ENCODE measurements around the gene MBD3L2.
"Not testable (repeated sequence)": the region's sequence is repeated elsewhere in the genome, so short reads cannot be mapped to it uniquely, and the experiment has no call there.

MBD3L2 gene

DNA sequence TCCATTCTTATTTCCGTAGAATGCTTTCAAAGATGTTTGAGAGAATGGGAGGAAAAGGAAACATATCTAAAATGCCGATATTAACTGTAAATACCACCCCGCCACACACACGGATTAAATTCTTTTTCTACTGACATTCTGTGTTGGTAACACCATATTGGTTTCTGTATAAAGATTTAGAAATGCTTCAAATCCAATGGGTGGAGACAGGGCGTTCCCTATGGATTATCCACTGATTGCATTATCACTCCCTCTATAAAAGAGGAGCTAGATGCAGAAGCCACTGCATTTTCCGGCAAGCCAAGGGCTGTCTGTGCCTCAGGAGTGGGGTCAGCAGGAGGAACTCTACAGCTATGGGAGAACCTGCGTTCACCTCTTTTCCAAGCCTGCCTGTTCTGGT, at the start of gene MBD3L2:
TSS of gene MBD3L2 (plus strand) at position 301 of the 400 bp plus-strand sequence. CDS start at position 354, 53 bp downstream.
- DNase-seq: not testable (repeated sequence)

DNA sequence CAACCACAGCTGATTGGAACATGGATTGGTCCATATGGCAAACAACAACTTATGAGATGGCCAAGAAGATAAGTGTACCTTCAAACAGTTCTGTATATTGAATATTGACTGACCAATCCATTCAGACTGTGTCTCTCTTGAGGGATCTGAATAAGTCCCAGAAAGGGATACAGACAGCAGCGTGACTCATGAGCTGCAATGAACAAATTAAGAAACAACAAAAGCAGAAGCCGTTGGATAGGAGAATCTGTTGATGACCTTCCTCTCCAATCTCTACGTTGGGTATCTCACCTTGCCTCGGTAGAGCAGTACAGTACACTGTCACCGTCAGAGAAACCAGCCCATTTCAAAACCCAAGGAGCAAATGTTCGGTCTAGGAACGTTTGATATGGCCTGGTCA, 49.2 kb upstream of the MBD3L2 start:
- DNase-seq: no peak

DNA sequence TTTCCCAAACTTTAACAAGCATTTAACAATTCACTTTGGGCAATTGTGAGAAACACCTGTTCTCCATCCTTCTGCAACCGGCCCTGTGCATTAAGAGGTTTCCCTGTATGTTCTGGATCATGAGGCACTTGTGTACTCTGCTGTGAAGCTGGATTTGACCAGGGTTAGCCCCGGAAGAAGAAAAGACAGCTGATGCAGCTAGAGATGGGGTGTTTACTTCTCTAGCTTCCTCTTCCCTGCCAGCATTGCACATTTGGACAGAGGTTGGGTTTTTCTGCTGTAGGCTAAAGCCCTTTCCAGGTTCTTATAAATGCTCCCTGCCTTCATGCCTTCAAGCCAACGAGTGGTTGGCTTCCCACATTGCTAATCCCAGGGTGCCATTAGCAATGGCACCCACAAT, 48.8 kb upstream of the MBD3L2 start:
- DNase-seq: no peak

DNA sequence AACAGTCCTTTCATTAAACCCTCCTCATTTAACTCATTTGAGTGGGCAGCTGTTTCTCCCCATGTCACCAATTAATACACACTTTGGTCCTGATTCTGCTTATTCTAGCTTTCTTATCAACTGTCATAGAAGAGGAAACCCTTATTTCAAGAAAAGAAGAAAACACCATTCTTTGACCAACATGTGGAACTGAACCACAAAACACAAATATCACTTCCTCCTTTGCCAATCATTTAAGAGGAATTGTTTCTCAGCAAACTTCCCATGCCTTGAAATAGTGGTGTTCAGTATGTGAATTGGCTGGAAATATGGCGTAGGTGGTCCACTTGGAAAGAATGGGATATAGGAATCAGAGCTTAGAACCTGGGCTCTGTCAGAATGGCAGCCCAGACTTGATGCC, 48.3 kb upstream of the MBD3L2 start:
- DNase-seq: no peak

DNA sequence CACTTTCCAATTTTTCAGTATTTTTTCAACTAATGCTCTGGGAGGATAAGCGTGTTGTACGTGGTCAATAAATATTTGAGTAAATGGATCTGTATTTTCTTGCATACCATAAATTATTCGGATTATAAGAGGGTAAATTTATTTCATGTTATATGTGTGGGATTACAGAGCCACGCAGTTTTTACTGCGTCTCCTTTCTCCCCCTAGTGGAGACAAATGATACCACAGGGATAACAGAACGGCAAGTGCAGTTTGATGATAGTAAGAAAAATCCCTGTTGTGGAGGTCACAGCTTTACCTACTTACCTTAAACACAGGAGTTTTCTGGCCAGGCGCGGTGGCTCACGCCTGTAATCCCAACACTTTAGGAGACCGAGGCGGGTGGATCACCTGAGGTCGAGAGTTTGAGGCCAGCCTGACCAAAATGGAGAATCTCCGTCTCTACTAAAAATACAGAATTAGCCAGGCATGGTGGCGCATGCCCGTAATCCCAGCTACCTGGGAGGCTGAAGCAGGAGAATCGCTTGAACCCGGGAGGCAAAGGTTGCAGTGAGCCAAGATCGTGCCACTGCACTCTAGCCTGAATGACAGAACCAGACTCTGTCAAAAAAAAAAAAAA, 44.7 kb upstream of the MBD3L2 start:
- no peak for DNase-seq

DNA sequence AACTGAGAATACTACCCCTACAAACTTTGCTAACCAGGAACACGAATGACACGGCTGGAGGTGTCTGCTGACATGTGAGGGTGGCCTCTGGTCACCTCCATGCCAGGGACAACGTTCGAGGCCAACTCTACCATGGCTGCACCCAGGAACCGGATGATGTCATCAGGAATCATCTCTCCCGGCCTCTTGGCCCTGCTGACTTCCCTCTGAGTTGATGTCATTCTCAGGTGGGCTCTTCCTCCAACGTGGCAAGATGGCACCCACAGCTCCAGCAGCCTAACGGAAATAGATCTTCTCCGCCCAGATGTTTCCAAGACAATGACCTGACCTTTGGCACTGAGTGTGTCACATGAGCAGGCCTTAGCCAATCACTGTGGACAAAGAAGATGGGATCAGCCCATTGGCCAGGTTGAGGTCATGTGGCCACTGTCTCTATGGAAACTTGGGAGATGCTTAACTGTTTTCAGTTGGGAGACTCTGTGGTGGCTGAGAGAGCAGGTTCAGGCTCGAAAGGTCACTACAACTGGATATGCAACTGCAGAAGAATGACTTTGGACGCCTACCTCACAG, 42.9 kb upstream of the MBD3L2 start:
- DNase-seq: no peak

DNA sequence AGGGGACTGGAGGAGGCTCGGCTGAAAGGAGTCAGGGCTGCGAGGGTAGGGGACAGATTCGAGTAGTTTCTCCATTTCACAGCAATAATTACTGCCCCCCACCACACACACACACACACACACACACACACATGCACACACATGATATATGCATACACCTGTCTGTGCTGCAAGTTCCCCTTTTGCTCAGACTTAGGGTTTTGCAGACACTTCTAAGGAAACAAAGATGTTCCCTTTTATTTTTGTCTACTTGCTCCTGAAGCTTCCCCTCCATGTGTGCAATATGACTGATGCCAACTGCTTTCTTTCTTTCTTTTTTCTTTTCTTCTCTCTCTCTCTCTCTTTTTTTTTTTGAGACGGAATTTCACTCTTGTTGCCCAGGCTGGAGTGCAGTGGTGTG, 41.3 kb upstream of the MBD3L2 start:
- no peak for DNase-seq

DNA sequence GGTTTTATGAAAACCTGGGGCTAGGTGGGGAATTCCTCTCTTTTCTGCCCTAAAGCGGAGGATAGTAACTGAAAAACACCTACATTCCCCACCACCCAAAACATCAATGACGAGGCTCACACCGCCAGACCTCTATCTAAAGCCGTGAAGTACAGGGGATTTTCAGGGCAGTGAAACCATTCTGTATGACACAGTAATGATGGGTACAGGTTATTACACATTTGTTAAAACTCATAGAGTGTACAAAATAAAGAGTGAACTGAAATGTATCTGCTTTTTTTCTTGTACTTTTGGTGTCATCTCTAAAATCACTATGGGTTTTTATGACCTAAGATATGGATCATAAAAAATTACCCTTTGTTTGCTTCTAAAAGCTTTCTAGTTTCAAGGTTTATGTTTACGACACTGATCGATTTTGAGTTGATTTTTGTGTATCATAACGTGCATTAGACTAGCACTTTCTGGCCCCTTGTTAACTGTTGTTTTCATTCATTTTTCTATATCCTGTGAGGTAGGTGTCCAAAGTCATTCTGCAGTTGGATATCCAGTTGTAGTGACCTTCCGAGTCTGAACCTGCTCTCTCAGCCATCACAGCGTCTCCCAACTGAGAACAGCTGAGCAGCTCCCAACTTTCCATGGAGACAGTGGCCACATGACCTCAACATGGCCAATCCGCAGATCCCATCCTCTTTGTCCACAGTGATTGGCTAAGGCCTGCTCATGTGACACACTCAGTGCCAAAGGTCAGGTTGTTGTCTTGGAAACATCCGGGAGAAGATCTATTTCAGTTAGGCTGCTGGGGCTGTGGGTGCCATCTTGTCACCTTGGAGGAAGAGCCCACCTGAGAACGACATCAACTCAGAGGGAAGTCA, 38.2 kb upstream of the MBD3L2 start:
- DNase-seq: no peak

DNA sequence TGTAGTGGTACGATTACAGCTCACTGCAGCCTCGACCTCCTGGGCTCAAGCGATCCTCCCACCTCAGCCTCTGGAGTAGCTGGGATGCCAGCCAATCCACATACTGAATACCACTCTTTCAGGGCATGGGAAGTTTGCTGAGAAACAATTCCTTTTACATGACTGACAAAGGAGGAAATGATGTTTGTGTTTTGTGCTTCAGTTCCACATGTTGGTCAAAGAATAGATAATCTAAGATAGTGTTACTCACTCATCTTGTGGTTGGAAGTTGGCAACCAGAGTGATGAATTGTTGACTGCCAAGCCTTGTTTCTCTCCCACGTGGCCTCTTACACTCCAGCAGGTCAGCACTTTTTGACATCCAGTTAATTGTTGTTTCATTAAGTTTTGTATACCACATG, 35.4 kb upstream of the MBD3L2 start:
- DNase-seq: peak; percentile 17

DNA sequence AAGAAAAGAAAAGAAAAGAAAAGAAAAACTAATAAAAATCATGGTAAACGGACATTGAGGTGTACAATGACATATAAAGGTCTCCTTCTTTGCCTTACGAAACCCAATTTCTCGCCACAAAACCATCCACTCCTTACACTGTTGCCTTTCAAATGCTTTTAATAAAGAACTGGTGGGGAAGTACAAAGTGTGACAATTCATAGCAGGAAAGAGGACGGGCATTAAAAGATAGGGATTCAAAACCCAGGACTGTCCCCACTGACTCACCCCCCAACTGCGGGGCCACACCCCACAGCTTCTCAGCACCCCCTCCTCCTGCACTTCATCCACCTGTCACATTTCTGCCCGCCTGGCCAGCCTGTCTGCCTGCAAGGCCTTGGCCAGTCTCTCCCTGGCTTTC, 30.3 kb upstream of the MBD3L2 start:
- no peak for DNase-seq

DNA sequence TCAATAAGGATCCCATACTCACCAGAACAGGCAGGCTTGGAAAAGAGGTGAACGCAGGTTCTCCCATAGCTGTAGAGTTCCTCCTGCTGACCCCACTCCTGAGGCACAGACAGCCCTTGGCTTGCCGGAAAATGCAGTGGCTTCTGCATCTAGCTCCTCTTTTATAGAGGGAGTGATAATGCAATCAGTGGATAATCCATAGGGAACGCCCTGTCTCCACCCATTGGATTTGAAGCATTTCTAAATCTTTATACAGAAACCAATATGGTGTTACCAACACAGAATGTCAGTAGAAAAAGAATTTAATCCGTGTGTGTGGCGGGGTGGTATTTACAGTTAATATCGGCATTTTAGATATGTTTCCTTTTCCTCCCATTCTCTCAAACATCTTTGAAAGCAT, 27.8 kb upstream of the MBD3L2 start, which contains the start of gene MBD3L2B:
TSS of gene MBD3L2B (minus strand) at position 101 of the 400 bp plus-strand sequence. CDS start at position 67, 34 bp downstream.
- DNase-seq: not testable (repeated sequence)

DNA sequence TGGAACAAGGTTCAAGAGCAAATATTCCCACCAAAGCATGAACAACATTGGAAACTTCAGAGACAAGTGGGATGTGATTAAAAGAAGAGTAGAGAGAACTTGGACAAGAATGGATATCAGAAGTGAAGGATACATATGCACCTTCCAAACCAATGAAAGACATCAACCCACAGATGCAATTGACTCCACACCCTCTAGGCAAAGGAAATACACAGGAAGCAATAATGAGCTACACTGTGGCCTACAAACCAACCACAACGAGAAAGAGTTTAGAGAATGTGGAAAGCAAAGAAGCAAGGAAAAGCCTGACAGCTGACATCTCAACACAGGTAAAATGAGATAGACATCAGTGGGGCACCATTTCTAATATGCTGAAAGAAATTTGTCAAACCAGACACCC, 20.3 kb upstream of the MBD3L2 start:
- DNase-seq: not testable (repeated sequence)

DNA sequence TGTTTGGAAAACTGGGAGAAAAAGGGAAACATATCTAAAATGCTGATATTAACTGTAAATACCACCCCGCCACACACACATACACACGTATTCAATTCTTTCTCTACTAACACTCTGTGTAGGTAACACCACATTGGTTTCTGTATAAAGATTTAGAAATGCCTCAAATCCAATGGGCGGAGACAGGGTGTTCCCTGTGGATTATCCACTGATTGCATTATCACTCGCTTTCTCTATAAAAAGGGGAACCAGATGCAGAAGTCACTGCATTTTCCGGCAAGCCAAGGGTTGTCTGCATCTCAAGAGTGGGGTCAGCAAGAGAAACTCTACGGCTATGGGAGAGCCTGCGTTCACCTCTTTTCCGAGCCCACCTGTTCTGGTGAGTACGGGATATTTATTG, 18.8 kb upstream of the MBD3L2 start, which contains the start of gene MBD3L5:
TSS of gene MBD3L5 (plus strand) at position 301 of the 400 bp plus-strand sequence. CDS start at position 335, 34 bp downstream.
- not testable (repeated sequence) for DNase-seq

DNA sequence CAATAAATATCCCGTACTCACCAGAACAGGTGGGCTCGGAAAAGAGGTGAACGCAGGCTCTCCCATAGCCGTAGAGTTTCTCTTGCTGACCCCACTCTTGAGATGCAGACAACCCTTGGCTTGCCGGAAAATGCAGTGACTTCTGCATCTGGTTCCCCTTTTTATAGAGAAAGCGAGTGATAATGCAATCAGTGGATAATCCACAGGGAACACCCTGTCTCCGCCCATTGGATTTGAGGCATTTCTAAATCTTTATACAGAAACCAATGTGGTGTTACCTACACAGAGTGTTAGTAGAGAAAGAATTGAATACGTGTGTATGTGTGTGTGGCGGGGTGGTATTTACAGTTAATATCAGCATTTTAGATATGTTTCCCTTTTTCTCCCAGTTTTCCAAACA, 9.0 kb upstream of the MBD3L2 start, which contains the start of gene MBD3L4:
TSS of gene MBD3L4 (minus strand) at position 101 of the 400 bp plus-strand sequence. CDS start at position 66, 35 bp downstream.
- not testable (repeated sequence) for DNase-seq

DNA sequence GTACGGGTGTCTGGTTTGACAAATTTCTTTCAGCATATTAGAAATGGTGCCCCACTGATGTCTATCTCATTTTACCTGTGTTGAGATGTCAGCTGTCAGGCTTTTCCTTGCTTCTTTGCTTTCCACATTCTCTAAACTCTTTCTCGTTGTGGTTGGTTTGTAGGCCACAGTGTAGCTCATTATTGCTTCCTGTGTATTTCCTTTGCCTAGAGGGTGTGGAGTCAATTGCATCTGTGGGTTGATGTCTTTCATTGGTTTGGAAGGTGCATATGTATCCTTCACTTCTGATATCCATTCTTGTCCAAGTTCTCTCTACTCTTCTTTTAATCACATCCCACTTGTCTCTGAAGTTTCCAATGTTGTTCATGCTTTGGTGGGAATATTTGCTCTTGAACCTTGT, 7.6 kb upstream of the MBD3L2 start:
- not testable (repeated sequence) for DNase-seq

DNA sequence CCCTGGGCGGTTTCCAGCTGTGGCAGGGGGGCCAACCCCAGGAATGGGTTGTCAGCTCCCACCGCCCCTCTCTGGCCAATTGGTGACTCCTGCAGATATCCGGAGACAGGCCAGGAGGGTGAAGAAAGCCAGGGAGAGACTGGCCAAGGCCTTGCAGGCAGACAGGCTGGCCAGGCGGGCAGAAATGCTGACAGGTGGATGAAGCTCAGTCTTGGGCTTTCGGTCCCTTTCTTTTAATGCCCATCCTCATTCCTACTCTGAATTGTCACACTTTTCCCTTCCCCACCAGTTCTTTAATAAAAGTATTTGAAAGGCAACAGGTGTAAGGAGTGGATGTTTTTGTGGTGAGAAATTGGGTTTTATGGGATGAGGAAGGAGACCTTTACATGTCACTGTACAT, 2.3 kb downstream of the MBD3L2 start:
- not testable (repeated sequence) for DNase-seq

DNA sequence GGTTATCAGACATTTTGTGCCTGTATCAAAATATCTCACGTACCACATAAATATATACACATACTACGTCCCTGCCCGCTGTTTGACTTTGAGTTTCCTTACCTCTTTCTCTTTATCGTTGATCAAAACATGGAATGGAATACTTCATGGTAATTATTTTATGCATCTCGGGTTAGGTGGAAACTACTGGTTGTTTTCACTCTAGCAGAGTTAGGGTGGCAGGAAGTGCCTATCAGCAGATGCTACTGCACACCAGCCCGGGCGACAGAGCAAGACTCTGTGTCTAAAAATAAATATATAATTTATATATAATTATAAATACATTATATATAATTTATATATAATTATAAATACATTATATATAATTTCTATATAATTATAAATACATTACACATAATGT, 3.8 kb downstream of the MBD3L2 start:
- not testable (repeated sequence) for DNase-seq

DNA sequence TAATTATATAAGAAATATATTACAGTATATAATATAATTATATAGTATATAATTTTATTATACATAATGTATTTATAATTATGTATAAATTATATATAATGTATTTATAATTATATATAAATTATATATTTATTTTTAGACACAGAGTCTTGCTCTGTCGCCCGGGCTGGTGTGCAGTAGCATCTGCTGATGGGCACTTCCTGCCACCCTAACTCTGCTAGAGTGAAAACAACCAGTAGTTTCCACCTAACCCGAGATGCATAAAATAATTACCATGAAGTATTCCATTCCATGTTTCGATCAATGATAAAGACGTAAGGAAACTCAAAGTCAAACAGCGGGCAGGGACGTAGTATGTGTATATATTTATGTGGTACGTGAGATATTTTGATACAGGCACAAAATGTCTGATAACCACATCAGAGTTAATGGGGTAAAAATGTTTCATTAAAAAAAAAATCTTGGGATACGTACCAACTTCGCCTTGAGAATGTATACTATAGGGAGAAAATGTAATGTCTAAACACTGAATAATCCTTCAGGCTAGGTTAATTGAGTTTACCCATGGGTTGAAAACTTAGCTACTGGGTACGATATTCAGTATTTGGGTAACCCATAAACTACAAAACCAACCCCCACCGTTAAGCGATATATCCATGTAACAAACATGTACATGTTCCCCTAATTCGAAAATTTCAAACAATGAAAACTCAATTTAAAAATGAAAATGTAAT, 5.7 kb downstream of the MBD3L2 start:
- DNase-seq: not testable (repeated sequence)

DNA sequence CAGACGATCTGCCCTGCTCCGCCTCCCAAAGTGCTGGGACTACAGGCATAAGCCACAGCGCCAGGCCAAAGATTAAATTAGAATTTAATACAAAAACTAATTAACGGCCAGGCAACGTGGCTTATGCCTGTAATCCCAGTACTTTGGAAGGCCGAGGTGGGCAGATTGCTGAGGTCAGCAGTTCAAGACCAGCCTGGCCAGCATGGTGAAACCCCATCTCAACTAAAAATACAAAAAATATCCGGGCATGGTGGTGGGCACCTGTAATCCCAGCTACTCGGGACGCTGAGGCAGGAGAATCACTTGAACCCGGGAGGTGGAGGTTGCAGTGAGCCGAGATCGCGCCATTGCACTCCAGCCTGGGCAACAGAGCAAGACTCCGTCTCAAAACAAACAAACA, 6.6 kb downstream of the MBD3L2 start:
- not testable (repeated sequence) for DNase-seq

DNA sequence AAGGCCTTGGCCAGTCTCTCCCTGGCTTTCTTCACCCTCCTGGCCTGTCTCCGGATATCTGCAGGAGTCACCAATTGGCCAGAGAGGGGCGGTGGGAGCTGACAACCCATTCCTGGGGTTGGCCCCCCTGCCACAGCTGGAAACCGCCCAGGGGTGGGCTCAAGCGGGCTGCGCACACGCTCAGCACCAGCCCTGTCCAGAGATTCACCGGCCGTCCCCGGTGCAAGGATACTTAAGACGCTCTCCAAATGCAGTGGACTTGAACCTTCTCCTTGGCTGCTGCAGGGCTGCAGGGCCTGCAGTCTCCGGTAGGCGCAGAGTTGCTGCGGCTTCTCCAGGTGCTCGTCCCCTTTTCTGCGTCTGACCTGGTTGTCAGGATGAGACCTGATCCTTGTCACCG, 7.2 kb downstream of the MBD3L2 start:
- DNase-seq: not testable (repeated sequence)

DNA sequence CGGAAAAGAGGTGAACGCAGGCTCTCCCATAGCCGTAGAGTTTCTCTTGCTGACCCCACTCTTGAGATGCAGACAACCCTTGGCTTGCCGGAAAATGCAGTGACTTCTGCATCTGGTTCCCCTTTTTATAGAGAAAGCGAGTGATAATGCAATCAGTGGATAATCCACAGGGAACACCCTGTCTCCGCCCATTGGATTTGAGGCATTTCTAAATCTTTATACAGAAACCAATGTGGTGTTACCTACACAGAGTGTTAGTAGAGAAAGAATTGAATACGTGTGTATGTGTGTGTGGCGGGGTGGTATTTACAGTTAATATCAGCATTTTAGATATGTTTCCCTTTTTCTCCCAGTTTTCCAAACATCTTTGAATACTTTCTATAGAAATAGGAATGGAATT, 9.5 kb downstream of the MBD3L2 start, which contains the start of gene MBD3L3:
TSS of gene MBD3L3 (minus strand) at position 101 of the 400 bp plus-strand sequence. CDS start at position 30, 71 bp downstream.
- not testable (repeated sequence) for DNase-seq

DNA sequence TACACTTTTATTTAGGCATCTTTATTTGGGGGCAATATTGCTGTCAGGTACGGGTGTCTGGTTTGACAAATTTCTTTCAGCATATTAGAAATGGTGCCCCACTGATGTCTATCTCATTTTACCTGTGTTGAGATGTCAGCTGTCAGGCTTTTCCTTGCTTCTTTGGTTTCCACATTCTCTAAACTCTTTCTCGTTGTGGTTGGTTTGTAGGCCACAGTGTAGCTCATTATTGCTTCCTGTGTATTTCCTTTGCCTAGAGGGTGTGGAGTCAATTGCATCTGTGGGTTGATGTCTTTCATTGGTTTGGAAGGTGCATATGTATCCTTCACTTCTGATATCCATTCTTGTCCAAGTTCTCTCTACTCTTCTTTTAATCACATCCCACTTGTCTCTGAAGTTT, 10.9 kb downstream of the MBD3L2 start:
- DNase-seq: not testable (repeated sequence)

DNA sequence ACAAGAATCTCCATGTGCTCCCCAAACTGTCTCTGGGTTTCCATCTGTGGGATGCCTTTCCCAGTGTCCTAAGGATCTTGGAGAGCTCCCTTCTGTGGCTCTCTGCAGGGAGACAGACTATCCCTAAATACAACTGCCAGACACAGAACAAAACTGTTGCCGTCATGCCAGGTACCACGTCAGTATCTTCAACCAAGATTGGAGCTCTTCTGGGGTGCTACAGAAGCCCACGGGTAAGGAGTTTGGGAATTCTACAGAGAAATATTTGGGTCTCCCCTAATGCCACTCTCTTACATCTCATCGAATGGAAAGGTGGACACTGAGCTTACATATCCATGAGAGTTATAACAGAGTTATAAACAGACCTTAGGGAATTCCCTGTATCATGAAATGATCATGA, 14.2 kb downstream of the MBD3L2 start:
- DNase-seq: no peak

Measured in CD4-positive, alpha-beta T cell treated with Interleukin-6 for 4 hours (primary cell).